MM.1S (cell line): ENCODE measurements around the gene CHN2.

ENCODE experiments used
- DNase-seq: peaks from one replicate; pipeline ENCODE4 v3.0.0-alpha.2; 2015
- H2AFZ ChIP-seq: fragments of 300-600 bp; sonication (generic); 2 replicates; pipeline ENCODE4 v1.6.0; 2016; ENCODE audit warnings: antibody characterized with exemption, low read length
- H3F3A ChIP-seq: fragments of 300-600 bp; sonication (generic); 2 replicates; pipeline ENCODE4 v1.6.1; 2016; ENCODE audit warnings: mild to moderate bottlenecking, antibody characterized with exemption, low read length, moderate library complexity, mixed read lengths; ENCODE audit not compliant: insufficient read depth
- H3K27ac ChIP-seq: fragments of 300-600 bp; sonication (generic); 2 replicates; pipeline ENCODE4 v1.5.1; 2016; ENCODE audit warnings: mild to moderate bottlenecking, low read length
- H3K27me3 ChIP-seq: fragments of 300-600 bp; sonication (generic); replicated peaks from 2 replicates; pipeline ENCODE4 v1.6.0; 2016; ENCODE audit warnings: low read length; ENCODE audit not compliant: insufficient read depth
- H3K36me3 ChIP-seq: fragments of 300-600 bp; sonication (generic); replicated peaks from 2 replicates; pipeline ENCODE4 v1.6.1; 2016; ENCODE audit warnings: mild to moderate bottlenecking, low read length, mixed read lengths; ENCODE audit not compliant: insufficient read depth
- H3K4me1 ChIP-seq: fragments of 300-600 bp; sonication (generic); 2 replicates; pipeline ENCODE4 v1.6.1; 2016; ENCODE audit warnings: low read length, mixed read lengths
- H3K4me2 ChIP-seq: fragments of 300-600 bp; sonication (generic); 2 replicates; pipeline ENCODE4 v1.6.0; 2016; ENCODE audit warnings: low read depth, low read length
- H3K4me3 ChIP-seq: fragments of 300-600 bp; sonication (generic); 2 replicates; pipeline ENCODE4 v1.5.1; 2016; ENCODE audit warnings: low read length, mixed read lengths
- H3K79me2 ChIP-seq: fragments of 300-600 bp; sonication (generic); 2 replicates; pipeline ENCODE4 v1.6.1; 2016; ENCODE audit warnings: mixed run types, low read length, mixed read lengths
- H3K9ac ChIP-seq: fragments of 300-600 bp; sonication (generic); 2 replicates; pipeline ENCODE4 v1.6.1; 2016; ENCODE audit warnings: low read length, mixed read lengths
- H3K9me2 ChIP-seq: fragments of 300-600 bp; sonication (generic); replicated peaks from 2 replicates; pipeline ENCODE4 v1.6.1; 2016; ENCODE audit warnings: mild to moderate bottlenecking, low read length, mixed read lengths; ENCODE audit not compliant: insufficient read depth
- H3K9me3 ChIP-seq: fragments of 300-600 bp; sonication (generic); replicated peaks from 2 replicates; pipeline ENCODE4 v1.6.1; 2016; ENCODE audit warnings: mild to moderate bottlenecking, low read length, mixed read lengths; ENCODE audit not compliant: insufficient read depth
- H4K20me1 ChIP-seq: fragments of 300-600 bp; sonication (generic); 2 replicates; pipeline ENCODE4 v1.6.1; 2016; ENCODE audit warnings: mild to moderate bottlenecking, low read length, moderate library complexity, mixed read lengths; ENCODE audit not compliant: insufficient read depth
- CTCF ChIP-seq: fragments of 300-600 bp; sonication (generic); IDR thresholded peaks from 2 replicates; pipeline ENCODE4 v1.5.1; 2016; ENCODE audit warnings: antibody characterized with exemption, low read length, mixed read lengths
- EZH2 ChIP-seq: fragments of 300-600 bp; sonication (generic); optimal IDR thresholded peaks from 2 replicates; pipeline ENCODE3; 2017; ENCODE audit warnings: low read depth, mild to moderate bottlenecking, antibody characterized with exemption, low read length, mixed read lengths
- EZH2phosphoT487 ChIP-seq: fragments of 300-600 bp; sonication (generic); IDR thresholded peaks from 2 replicates; pipeline ENCODE4 v1.6.1; 2018; ENCODE audit warnings: antibody characterized with exemption, low read length

Gene CHN2

GRCh38 chr7:29202651-29203069 is 8.1 kb downstream of the CHN2 start:
- Histone ChIP-seq H3K4me2 (no peak overlapping the region), H3K9me3 (no peaks in the 10 kb centered on the region), H3K79me2 (no peaks in the 10 kb centered on the region), H3K4me1 (peaks cover 4% of the 10 kb centered on the region; the same call in 1 of the 2 replicates), H3F3A (no peaks in the 10 kb centered on the region), H3K9me2 (no peaks in the 10 kb centered on the region), H4K20me1 (no peaks in the 10 kb centered on the region), H3K4me3 (no peak overlapping the region), H3K27ac (no peak overlapping the region), H2AFZ (no peak overlapping the region), H3K9ac (no peak overlapping the region), H3K36me3 (no peaks in the 10 kb centered on the region), H3K27me3 (no peaks in the 10 kb centered on the region)
- TF ChIP-seq EZH2 (no peak), EZH2phosphoT487 (no peak), CTCF (no peak)
- no peak for DNase-seq

- H3K4me3 ChIP-seq, result no peak overlapping the region
- no peak for DNase-seq
Observed at GRCh38 chr7:29204491-29205272, 10.1 kb downstream of the CHN2 start.

GRCh38 chr7:29207162-29207801 is 12.7 kb downstream of the CHN2 start:
- no peak overlapping the region for H3K4me3 ChIP-seq
- TF ChIP-seq EZH2phosphoT487 (no peak), EZH2 (no peak), CTCF (no peak)

More at GRCh38 chr7:29204491-29205272, 10.1 kb downstream of the CHN2 start:
- Histone ChIP-seq H4K20me1 (no peaks in the 10 kb centered on the region), H3K4me1 (no peaks in the 10 kb centered on the region), H3K27me3 (no peaks in the 10 kb centered on the region), H3F3A (no peaks in the 10 kb centered on the region), H2AFZ (no peak overlapping the region), H3K9ac (no peak overlapping the region), H3K4me2 (no peak overlapping the region), H3K36me3 (no peaks in the 10 kb centered on the region), H3K9me2 (no peaks in the 10 kb centered on the region), H3K9me3 (no peaks in the 10 kb centered on the region), H3K27ac (no peak overlapping the region), H3K79me2 (no peaks in the 10 kb centered on the region)
- TF ChIP-seq EZH2phosphoT487 (no peak), CTCF (no peak), EZH2 (no peak)

More at GRCh38 chr7:29207162-29207801, 12.7 kb downstream of the CHN2 start:
- H4K20me1 ChIP-seq, result no peaks in the 10 kb centered on the region
- H2AFZ ChIP-seq, result no peak overlapping the region
- no peaks in the 10 kb centered on the region for H3K9me2 ChIP-seq
- no peaks in the 10 kb centered on the region for H3F3A ChIP-seq
- DNase-seq, result no peak
- H3K27ac ChIP-seq, result no peak overlapping the region
- no peak overlapping the region for H3K9ac ChIP-seq
- no peaks in the 10 kb centered on the region for H3K79me2 ChIP-seq
- H3K9me3 ChIP-seq, result no peaks in the 10 kb centered on the region
- no peaks in the 10 kb centered on the region for H3K27me3 ChIP-seq
- H3K4me1 ChIP-seq, result no peaks in the 10 kb centered on the region
- H3K4me2 ChIP-seq, result no peak overlapping the region
- no peaks in the 10 kb centered on the region for H3K36me3 ChIP-seq
